Measurements from ENCODE around the gene SLC15A3.

Gene SLC15A3

DNA sequence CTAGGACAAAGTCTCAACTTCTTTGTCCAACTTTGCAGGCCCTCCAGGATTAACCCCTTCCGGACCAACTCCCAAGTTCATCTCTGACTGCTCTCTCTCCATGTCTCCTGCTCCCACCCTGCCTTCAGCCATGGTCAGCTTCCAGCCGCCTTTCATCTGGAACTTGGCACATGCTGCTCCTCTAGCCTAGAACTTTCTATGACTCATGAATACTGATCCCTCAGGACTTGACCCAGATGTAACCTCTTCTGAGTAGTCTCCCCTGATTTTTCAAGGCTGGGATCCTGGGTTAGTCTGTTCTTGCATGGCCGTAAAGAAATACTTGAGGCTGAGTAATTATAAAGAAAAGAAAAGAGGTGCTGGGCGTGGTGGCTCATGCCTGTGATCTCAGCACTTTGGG, 5.2 kb upstream of the SLC15A3 start:
- H3K4me3 ChIP-seq (ENCODE audit: low read length in 2 of 2): no peak overlapping the region
- peaks cover 3 to 4% of the 10 kb centered on the region in 2 donors for H3K4me1 ChIP-seq (ENCODE audit: control insufficient read depth in 2 of 2, insufficient read depth in 1 of 2, low read depth in 1 of 2, low read length in 2 of 2)
- H3K9me3 ChIP-seq (replicated peaks in 1 of 2; ENCODE audit: control insufficient read depth in 2 of 2, insufficient read depth in 1 of 2, low read depth in 1 of 2, low read length in 2 of 2): no peaks in the 10 kb centered on the region
- no peak overlapping the region for H2AK5ac ChIP-seq (ENCODE audit: low read depth, low read length)
- no peak overlapping the region for H2AFZ ChIP-seq (ENCODE audit: low read length)
- no peak overlapping the region for H2BK15ac ChIP-seq (ENCODE audit: low read length)
- no peak overlapping the region for H3K4ac ChIP-seq (ENCODE audit: low read length)
- peak overlapping the region; percentile 44 for H3K23ac ChIP-seq (ENCODE audit: low read depth, low read length, poor library complexity)
- no peak overlapping the region for H4K91ac ChIP-seq (ENCODE audit: low read depth, low read length, poor library complexity)
- no peak overlapping the region for H3K18ac ChIP-seq (ENCODE audit: low read length)
- H3K14ac ChIP-seq (ENCODE audit: low read length): no peak overlapping the region
- no peak overlapping the region for H3K9ac ChIP-seq (ENCODE audit: low read depth, low read length, poor library complexity)
- H3K36me3 ChIP-seq (replicated peaks in 1 of 2; ENCODE audit: control insufficient read depth in 2 of 2, insufficient read depth in 2 of 2, low read length in 2 of 2): no peaks in the 10 kb centered on the region
- no peak overlapping the region for H3K27ac ChIP-seq (replicated peaks; ENCODE audit: low read length)
- H3K27me3 ChIP-seq (ENCODE audit: control insufficient read depth in 3 of 3, insufficient read depth in 3 of 3, low read depth in 1 of 3, low read length in 3 of 3): peaks cover 0 to 12% (median 0%) of the 10 kb centered on the region in 3 experiments
- H4K8ac ChIP-seq (ENCODE audit: low read depth, low read length): no peak overlapping the region
- no peak for DNase-seq (ENCODE audit: low spot score)
- H2BK12ac ChIP-seq (ENCODE audit: low read length): no peak overlapping the region
- no peak overlapping the region for H2BK5ac ChIP-seq (ENCODE audit: low read length)
- no peak overlapping the region for H2BK120ac ChIP-seq (ENCODE audit: low read depth, low read length)
- no peak overlapping the region for H3K4me2 ChIP-seq (ENCODE audit: insufficient read depth, low read length, poor library complexity, severe bottlenecking)
- no peaks in the 10 kb centered on the region for H3K79me1 ChIP-seq (ENCODE audit: low read depth, low read length)
- WGBS, 2 donors (ENCODE audit: extremely low coverage in 2 of 2, insufficient read length in 2 of 2, insufficient replicate concordance in 1 of 2): no CpG with 5 or more reads among the region's 4 CpGs

DNA sequence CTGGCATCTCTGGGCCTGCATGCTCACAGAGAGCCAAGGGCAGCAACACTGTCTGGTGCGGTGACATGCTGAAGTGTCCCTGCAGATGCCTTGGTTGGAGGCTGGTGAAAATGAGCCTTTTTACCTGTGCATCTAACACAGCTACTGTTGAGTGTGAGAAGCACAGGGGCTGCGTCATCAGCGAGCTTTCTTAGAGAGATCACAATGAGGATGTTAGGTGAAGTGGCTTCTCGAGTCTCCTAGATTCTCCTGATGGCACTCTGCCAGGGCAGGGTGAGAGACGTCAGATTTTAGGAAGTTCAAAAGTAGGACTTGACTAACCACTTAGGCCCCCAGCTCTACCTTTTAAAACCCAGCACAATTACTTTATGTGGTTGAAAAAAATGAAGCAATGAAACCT, 3.6 kb upstream of the SLC15A3 start:
- no peak overlapping the region for H3K27ac ChIP-seq (replicated peaks; ENCODE audit: low read length)
- H2AK5ac ChIP-seq (ENCODE audit: low read depth, low read length): peak overlapping the region; percentile 80
- peaks cover 2% of the 10 kb centered on the region for H3K79me1 ChIP-seq (ENCODE audit: low read depth, low read length)
- peaks cover 9 to 10% of the 10 kb centered on the region in 2 donors for H3K4me1 ChIP-seq (ENCODE audit: control insufficient read depth in 2 of 2, insufficient read depth in 1 of 2, low read depth in 1 of 2, low read length in 2 of 2)
- H2BK15ac ChIP-seq (ENCODE audit: low read length): no peak overlapping the region
- no CpG with 5 or more reads among the region's 5 CpGs for WGBS, 2 donors (ENCODE audit: extremely low coverage in 2 of 2, insufficient read length in 2 of 2, insufficient replicate concordance in 1 of 2)
- no peak overlapping the region for H2BK120ac ChIP-seq (ENCODE audit: low read depth, low read length)
- no peak overlapping the region for H2BK5ac ChIP-seq (ENCODE audit: low read length)
- no peak overlapping the region for H3K4me3 ChIP-seq (ENCODE audit: low read length in 2 of 2)
- no peaks in the 10 kb centered on the region for H3K36me3 ChIP-seq (replicated peaks in 1 of 2; ENCODE audit: control insufficient read depth in 2 of 2, insufficient read depth in 2 of 2, low read length in 2 of 2)
- no peak overlapping the region for H3K9ac ChIP-seq (ENCODE audit: low read depth, low read length, poor library complexity)
- H3K23ac ChIP-seq (ENCODE audit: low read depth, low read length, poor library complexity): no peak overlapping the region
- no peak overlapping the region for H2AFZ ChIP-seq (ENCODE audit: low read length)
- H3K18ac ChIP-seq (ENCODE audit: low read length): peak overlapping the region; percentile 4
- H3K4me2 ChIP-seq (ENCODE audit: insufficient read depth, low read length, poor library complexity, severe bottlenecking): no peak overlapping the region
- no peak overlapping the region for H3K4ac ChIP-seq (ENCODE audit: low read length)
- H3K27me3 ChIP-seq (ENCODE audit: control insufficient read depth in 3 of 3, insufficient read depth in 3 of 3, low read depth in 1 of 3, low read length in 3 of 3): peaks cover 3 to 12% (median 6%) of the 10 kb centered on the region in 3 experiments
- no peak overlapping the region for H4K8ac ChIP-seq (ENCODE audit: low read depth, low read length)
- DNase-seq (ENCODE audit: low spot score): no peak
- H2BK12ac ChIP-seq (ENCODE audit: low read length): no peak overlapping the region
- no peak overlapping the region for H4K91ac ChIP-seq (ENCODE audit: low read depth, low read length, poor library complexity)
- no peaks in the 10 kb centered on the region for H3K9me3 ChIP-seq (replicated peaks in 1 of 2; ENCODE audit: control insufficient read depth in 2 of 2, insufficient read depth in 1 of 2, low read depth in 1 of 2, low read length in 2 of 2)
- H3K14ac ChIP-seq (ENCODE audit: low read length): no peak overlapping the region

DNA sequence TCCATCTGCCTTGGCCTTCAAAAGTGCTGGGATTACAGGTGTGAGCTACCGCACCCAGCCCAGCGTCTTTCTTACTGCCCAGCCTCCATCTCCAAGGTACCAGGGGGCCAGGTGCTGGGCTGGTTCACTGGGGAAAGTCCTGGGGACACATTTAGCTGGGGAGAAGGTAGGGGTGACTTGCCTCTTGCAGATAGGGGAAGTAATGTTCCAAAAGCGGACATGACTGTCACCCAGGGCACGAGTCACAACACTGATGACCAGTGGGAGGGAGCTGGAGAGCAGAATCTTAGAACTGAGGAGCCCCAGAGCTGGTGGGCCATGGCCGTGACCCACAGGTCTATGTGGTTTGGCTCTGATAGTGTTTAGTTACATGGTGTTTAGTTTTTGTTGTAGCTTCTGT, 2.4 kb upstream of the SLC15A3 start:
- H2AK5ac ChIP-seq (ENCODE audit: low read depth, low read length): no peak overlapping the region
- DNase-seq (ENCODE audit: low spot score): no peak
- peaks cover 2 to 17% (median 3%) of the 10 kb centered on the region in 3 experiments for H3K27me3 ChIP-seq (ENCODE audit: control insufficient read depth in 3 of 3, insufficient read depth in 3 of 3, low read depth in 1 of 3, low read length in 3 of 3)
- no peak overlapping the region for H3K4me2 ChIP-seq (ENCODE audit: insufficient read depth, low read length, poor library complexity, severe bottlenecking)
- no peak overlapping the region for H3K9ac ChIP-seq (ENCODE audit: low read depth, low read length, poor library complexity)
- no peak overlapping the region for H2BK120ac ChIP-seq (ENCODE audit: low read depth, low read length)
- no peak overlapping the region for H3K4ac ChIP-seq (ENCODE audit: low read length)
- H3K23ac ChIP-seq (ENCODE audit: low read depth, low read length, poor library complexity): no peak overlapping the region
- no peak overlapping the region for H2BK12ac ChIP-seq (ENCODE audit: low read length)
- H4K91ac ChIP-seq (ENCODE audit: low read depth, low read length, poor library complexity): no peak overlapping the region
- H2BK15ac ChIP-seq (ENCODE audit: low read length): peak overlapping the region; percentile 1
- no peaks in the 10 kb centered on the region for H3K9me3 ChIP-seq (replicated peaks in 1 of 2; ENCODE audit: control insufficient read depth in 2 of 2, insufficient read depth in 1 of 2, low read depth in 1 of 2, low read length in 2 of 2)
- H4K8ac ChIP-seq (ENCODE audit: low read depth, low read length): no peak overlapping the region
- peaks cover 10 to 11% of the 10 kb centered on the region in 2 donors for H3K4me1 ChIP-seq (ENCODE audit: control insufficient read depth in 2 of 2, insufficient read depth in 1 of 2, low read depth in 1 of 2, low read length in 2 of 2)
- H3K79me1 ChIP-seq (ENCODE audit: low read depth, low read length): peaks cover 2% of the 10 kb centered on the region
- H2BK5ac ChIP-seq (ENCODE audit: low read length): no peak overlapping the region
- H3K27ac ChIP-seq (replicated peaks; ENCODE audit: low read length): no peak overlapping the region
- no peak overlapping the region for H3K14ac ChIP-seq (ENCODE audit: low read length)
- no peak overlapping the region for H3K4me3 ChIP-seq (ENCODE audit: low read length in 2 of 2)
- no CpG with 5 or more reads among the region's 5 CpGs for WGBS, 2 donors (ENCODE audit: extremely low coverage in 2 of 2, insufficient read length in 2 of 2, insufficient replicate concordance in 1 of 2)
- no peaks in the 10 kb centered on the region for H3K36me3 ChIP-seq (replicated peaks in 1 of 2; ENCODE audit: control insufficient read depth in 2 of 2, insufficient read depth in 2 of 2, low read length in 2 of 2)
- no peak overlapping the region for H2AFZ ChIP-seq (ENCODE audit: low read length)
- H3K18ac ChIP-seq (ENCODE audit: low read length): no peak overlapping the region

DNA sequence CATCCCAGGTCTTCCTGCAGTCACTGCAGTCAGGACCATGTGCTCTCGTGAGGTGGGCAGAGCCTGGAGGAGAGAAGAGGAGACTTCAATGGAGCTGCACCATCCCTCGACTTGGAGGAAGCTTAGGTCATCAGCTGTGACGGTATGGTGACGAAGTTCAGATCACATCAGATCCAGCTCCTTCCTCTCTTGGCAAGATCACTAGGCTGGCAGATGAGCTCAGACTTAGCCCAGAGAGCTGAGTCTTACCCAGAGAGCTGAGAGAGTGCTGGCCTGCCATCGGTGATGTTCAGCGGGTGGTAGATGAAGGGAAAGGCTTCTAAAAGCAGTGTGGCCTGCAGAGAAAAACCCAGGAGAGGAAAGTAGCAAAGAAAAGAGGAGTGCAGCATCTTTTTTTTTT, 1.8 kb upstream of the SLC15A3 start:
- no peaks in the 10 kb centered on the region for H3K36me3 ChIP-seq (replicated peaks in 1 of 2; ENCODE audit: control insufficient read depth in 2 of 2, insufficient read depth in 2 of 2, low read length in 2 of 2)
- H2AFZ ChIP-seq (ENCODE audit: low read length): peak overlapping the region; percentile 59
- peaks cover 10 to 11% of the 10 kb centered on the region in 2 donors for H3K4me1 ChIP-seq (ENCODE audit: control insufficient read depth in 2 of 2, insufficient read depth in 1 of 2, low read depth in 1 of 2, low read length in 2 of 2)
- no peak overlapping the region for H2BK15ac ChIP-seq (ENCODE audit: low read length)
- H3K27me3 ChIP-seq (ENCODE audit: control insufficient read depth in 3 of 3, insufficient read depth in 3 of 3, low read depth in 1 of 3, low read length in 3 of 3): peaks cover 2 to 17% (median 3%) of the 10 kb centered on the region in 3 experiments
- no peaks in the 10 kb centered on the region for H3K9me3 ChIP-seq (replicated peaks in 1 of 2; ENCODE audit: control insufficient read depth in 2 of 2, insufficient read depth in 1 of 2, low read depth in 1 of 2, low read length in 2 of 2)
- H3K27ac ChIP-seq (replicated peaks; ENCODE audit: low read length): no peak overlapping the region
- no peak overlapping the region for H3K4me3 ChIP-seq (ENCODE audit: low read length in 2 of 2)
- H3K4me2 ChIP-seq (ENCODE audit: insufficient read depth, low read length, poor library complexity, severe bottlenecking): no peak overlapping the region
- peaks cover 2% of the 10 kb centered on the region for H3K79me1 ChIP-seq (ENCODE audit: low read depth, low read length)
- no peak overlapping the region for H3K9ac ChIP-seq (ENCODE audit: low read depth, low read length, poor library complexity)
- no peak overlapping the region for H4K91ac ChIP-seq (ENCODE audit: low read depth, low read length, poor library complexity)
- H2BK120ac ChIP-seq (ENCODE audit: low read depth, low read length): no peak overlapping the region
- no peak overlapping the region for H3K14ac ChIP-seq (ENCODE audit: low read length)
- no CpG with 5 or more reads among the region's 6 CpGs for WGBS, 2 donors (ENCODE audit: extremely low coverage in 2 of 2, insufficient read length in 2 of 2, insufficient replicate concordance in 1 of 2)
- H2BK12ac ChIP-seq (ENCODE audit: low read length): no peak overlapping the region
- no peak overlapping the region for H3K18ac ChIP-seq (ENCODE audit: low read length)
- no peak overlapping the region for H3K23ac ChIP-seq (ENCODE audit: low read depth, low read length, poor library complexity)
- H2BK5ac ChIP-seq (ENCODE audit: low read length): no peak overlapping the region
- H4K8ac ChIP-seq (ENCODE audit: low read depth, low read length): no peak overlapping the region
- H2AK5ac ChIP-seq (ENCODE audit: low read depth, low read length): no peak overlapping the region
- no peak for DNase-seq (ENCODE audit: low spot score)
- no peak overlapping the region for H3K4ac ChIP-seq (ENCODE audit: low read length)

All from neuronal stem cell (in vitro differentiated cells).